GM20000 (cell line): ENCODE results near the gene KNL1.

Experiments used
- DNase-seq: peaks from one replicate; pipeline ENCODE4 v3.0.0; 2012; ENCODE audit warnings: low spot score
- CTCF ChIP-seq: IDR thresholded peaks from 2 replicates; pipeline ENCODE4 v1.5.1; 2012; ENCODE audit warnings: mild to moderate bottlenecking, control low read depth; ENCODE audit errors: extremely low read depth, missing control alignments

Gene KNL1

GRCh38 chr15:40623361-40623760 is 29.3 kb downstream of the KNL1 start:
- TF ChIP-seq CTCF: no peak
- no peak for DNase-seq

GRCh38 chr15:40630313-40630712 is 36.3 kb downstream of the KNL1 start:
- DNase-seq: no peak

GRCh38 chr15:40633178-40633577 is 39.1 kb downstream of the KNL1 start:
- DNase-seq: no peak
- no peak for TF ChIP-seq CTCF

More at GRCh38 chr15:40630313-40630712, 36.3 kb downstream of the KNL1 start:
- no peak for TF ChIP-seq CTCF

- no peak for TF ChIP-seq CTCF
- no peak for DNase-seq
Observed at GRCh38 chr15:40637221-40637745, 43.2 kb downstream of the KNL1 start.

- DNase-seq: no peak
- TF ChIP-seq CTCF: no peak
Observed at GRCh38 chr15:40639677-40640076, 45.6 kb downstream of the KNL1 start.

GRCh38 chr15:40647523-40647922 is 53.5 kb downstream of the KNL1 start:
- no peak for DNase-seq
- TF ChIP-seq CTCF: no peak

GRCh38 chr15:40650479-40650878 is 56.4 kb downstream of the KNL1 start:
- no peak for DNase-seq
- no peak for TF ChIP-seq CTCF

- DNase-seq: no peak
- no peak for TF ChIP-seq CTCF
Observed at GRCh38 chr15:40660686-40661085, 66.6 kb downstream of the KNL1 start.
